GM19023 (cell line): ENCODE results near the gene TSPAN9.

Source experiments
- ATAC-seq: cut with Tn5 transposase; IDR thresholded peaks from one replicate; pipeline ENCODE4 v1.9.1; 2021; ENCODE audit warnings: mild to moderate bottlenecking, moderate library complexity; ENCODE audit not compliant: unreplicated experiment

The TSPAN9 gene

DNA sequence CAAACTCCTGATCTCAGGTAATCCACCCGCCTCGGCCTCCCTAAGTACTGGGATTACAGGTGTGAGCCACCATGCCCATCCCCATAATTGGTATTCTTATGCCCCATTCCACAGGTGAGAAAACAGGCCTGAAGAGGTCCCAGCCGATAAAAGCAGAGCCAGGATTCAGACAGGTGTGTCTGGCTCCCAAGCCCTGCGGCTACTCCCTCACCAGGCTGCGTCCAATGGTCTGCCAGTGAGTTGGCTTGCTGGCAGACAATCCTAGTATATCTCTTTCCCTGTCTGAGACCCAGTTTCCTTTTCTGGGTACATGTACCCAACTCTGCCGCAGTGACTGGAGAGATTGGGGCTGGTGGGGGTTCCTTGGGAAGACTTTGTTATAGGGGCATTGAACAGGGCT lies 1.9 kb upstream of the TSPAN9 start:
- no peak for ATAC-seq

DNA sequence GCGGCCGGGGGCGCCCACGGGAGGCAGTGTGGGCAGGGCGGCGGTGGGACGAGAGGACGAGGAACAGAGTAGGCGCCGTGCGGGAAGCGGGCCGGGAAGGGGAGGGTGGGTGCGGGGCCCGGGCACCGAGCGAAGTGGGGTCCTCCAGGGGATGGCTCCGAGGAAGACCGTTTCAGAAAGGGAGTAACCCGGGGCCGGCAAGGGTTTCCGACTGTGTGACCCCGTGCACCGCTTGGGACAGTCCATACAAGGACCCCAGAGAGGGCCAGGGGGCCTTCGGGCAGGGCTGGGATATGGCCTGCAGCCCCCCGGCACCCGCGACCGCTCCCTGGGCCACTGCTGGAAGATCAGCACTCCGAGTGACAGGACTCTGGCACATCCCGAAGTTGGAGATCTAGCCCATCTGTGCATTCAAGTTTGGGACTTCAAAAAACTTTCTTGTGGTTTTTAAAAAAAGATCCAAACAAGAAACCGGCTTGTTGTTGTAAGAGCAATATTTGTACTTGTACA lies 448 bp downstream of the TSPAN9 start:
- no peak for ATAC-seq

DNA sequence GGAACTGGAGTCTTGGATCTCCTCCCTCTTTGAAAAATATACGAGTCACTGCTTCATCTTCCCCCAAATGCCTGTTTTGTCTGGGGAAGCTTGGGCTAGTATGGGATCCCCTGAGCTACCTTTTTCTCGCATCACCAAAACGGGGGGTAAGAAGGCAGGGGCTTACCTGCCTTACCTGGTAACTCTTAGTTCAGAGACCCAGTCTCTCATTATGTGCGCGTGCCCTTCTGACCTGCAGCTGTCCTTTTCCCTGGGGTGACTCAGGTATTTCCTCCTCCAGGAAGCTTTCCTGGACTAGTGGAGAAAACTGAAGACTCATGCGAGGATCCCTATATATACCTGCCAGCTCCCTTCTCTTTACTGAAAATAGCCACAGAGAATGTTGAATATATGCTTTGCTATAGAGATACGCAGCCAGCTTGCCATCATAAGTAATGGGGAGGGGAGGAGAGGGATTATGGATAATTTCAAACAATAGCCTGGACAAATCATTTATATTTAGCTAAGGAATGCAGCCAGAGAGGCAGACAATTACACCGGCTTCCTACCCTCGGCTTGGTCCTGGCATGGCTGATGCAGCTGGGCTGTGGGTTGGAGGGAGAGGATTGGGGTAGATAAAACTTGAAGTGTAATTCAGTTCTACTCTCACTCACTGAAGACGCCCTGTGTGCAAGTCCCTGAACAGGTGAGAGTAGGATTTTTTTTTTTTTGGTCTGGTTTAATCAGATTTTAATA lies 1.1 kb downstream of the TSPAN9 start:
- no peak for ATAC-seq

DNA sequence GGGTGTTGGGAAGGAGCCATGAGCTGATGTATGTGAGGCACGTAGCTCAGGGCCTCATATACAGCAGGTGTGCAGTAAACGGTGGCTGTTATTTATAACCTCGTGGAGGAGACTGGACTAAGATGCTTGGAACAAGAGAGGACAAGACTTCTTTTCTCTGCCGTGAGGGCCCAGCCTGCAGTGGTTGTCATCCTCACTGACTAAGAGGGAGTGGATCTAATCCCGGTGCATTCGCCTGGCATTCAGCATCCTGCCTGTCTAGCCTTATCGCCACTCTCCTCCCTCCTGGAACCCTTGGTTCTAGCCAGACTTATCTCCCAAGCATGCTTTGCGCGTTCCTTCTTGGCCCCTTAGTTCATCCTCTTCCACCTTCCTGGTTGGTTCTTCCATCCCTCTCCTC lies 3.9 kb downstream of the TSPAN9 start:
- no peak for ATAC-seq

DNA sequence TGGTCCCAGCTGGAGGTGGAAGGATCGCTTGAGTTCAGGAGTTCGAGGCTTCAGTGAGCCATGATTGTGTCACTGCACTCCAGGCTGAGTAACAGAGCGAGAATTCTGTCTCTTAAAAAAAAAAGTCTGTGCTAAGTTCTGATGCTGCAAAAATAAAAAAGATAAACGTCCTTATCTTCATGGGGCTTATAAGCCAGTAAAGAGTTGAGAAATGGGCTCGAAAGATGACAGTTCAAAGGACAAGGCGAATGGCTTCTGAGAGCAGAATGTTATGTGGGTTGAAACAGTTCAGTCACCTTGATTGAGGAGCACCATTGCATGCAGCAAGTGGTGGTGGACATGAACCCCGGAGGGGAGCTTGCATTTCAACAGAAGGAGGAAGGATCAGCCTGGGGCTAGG lies 4.7 kb downstream of the TSPAN9 start:
- ATAC-seq = no peak

DNA sequence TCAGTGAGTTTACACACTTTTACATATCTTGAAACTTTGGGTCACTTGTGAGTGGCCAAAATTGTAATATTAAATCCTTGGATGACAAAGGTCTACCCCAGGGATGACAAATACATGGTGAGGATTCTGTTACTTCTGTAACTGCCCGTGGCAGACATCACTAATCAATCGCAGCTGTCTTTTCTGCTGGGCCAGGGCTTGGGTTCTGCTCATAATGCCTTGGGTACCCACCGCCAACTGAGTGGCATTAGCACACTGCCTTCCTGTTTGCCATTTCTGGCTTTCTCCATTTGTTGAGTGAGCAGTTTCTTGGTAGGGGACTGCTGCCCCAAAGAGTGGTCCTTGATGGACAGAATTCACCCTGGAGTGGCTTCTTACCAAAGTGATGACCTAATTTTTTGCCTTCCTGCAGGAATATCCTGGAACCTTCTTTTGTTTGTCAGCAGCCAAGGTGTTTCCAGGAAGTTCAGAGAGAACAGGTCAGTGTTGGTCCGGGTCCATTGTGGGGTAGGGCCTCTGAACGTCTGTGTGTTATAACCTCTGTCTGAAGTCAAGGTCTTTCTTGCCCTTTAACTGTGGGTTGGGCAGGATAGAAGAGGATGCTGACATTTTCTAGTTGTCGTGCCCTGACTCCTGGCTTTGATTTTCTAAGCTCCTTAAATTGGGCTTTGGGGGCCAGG lies 6.2 kb downstream of the TSPAN9 start:
- ATAC-seq = no peak

DNA sequence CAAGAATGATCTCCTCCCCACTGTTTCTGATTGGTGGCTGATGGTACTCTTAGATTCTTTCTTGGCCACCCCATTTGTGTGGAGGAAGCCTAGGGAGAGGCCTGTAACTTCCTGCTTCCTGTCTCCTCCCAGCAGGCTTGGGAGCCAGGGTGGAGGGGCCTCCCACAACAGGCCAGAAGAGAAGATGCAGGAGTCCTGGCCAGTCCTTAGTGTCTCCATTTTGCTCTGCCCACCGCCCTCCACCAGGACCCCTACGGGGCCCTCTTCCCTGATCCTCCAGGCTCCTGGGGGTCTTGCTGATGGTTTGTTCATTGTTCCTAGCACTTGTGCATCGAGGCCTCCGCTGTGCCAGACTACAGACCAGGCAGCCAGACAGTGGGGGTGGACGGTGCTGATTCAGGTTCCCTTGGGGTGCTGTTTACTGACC lies 6.8 kb downstream of the TSPAN9 start:
- no peak for ATAC-seq

DNA sequence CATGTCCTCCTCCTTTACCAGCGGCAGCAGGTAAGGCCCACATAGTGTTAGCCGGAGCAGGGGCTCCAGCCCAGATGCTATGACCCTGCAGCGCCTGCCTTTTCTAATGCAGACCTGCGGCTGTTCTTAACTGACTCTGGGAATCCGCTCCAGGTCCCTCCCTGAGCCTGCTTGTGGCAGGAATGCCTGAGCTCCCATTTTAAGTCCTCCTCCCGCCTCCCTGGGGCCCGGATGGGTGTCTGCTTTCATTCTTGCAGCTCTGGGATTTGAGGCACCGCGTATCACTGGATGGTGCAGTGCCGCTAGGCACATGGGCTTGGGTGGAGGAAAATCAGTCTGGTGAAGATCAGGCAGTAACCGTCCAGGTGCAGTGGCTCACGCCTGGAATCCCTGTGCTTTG lies 7.6 kb downstream of the TSPAN9 start:
- ATAC-seq = no peak

DNA sequence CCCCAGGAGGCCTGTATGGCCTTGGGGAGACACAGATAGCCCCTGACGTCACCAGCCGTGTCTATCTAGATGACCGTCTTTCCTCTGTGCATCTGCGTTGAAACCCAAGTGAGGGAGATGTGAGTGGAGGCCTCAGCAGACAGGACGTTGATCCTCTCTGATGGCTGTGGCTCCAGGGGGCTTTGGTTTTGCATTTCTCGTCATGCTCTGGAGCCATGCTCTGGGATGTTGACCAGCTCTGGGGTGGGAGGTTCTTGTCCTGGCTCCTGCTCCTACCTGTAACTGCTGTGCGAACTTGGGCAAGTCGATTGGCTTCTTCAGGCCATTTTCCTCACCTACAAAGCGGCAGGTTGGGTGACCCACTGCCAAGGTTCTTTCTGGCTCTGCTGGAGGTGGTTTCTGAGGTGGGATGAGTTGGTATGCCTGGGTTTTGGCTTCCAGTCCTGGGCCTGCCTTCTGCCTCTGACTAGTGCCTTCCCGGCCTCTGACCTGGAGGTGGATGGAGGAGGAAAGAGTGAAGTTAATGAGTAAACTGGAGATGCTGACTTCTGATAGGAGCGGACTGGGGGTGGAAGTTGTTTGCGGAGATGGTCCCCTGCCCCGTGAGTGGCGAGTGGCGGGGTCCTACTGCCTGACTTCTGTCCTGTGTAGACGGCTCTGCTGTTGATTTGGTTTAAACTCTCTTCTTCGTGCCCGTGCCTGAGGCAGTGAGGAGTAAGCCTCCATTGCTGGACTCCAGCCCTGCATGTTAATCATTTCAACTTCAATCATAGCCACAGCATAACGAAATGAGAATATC lies 8.4 kb downstream of the TSPAN9 start:
- no peak for ATAC-seq

DNA sequence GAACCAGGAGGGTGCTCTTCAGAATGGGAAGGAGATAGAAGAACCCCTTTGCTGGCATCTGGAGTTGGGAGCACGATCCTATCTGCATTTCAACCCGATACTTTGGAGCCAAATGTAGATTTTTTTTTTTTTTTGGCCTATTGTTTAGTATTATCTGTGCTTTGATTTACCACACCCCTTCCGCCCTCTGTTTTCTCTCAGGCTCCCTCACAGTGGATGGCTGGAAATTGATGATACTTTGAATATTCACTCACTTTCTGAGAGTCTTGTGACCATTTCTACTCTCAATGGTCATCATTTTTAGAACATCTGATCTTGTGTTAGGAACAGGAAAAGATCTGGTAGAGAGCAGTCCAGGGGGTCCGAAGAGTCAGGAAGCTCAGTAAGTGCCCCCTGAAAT lies 9.0 kb downstream of the TSPAN9 start:
- no peak for ATAC-seq

DNA sequence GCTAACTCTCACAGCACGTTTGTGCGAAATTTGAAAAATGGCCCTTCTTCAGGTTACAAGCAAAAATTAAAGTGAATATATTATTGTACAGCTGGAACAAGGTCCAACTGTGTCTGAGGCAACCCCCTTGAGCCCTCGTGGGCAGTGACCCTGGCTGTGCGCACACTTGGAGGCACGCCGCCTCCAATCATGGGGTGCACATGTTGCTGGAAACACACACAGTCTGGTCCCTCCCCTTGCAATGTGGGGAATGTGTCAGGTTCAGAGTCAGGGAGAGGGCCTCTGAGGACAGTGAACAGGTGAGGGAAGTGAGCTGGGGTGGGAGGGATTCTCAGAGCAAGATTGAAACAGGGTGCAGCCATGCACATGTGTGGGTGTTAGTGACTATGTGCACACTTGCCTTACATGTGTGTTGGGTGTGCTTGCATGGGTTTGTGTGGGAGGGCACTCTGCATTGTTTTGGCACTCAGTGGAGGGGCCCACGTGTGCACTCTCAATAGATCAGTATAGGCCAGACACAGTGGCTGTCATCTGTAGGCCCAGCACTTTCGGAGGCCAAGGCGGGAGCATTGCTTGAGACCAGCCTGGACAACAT lies 9.6 kb downstream of the TSPAN9 start:
- no peak for ATAC-seq

DNA sequence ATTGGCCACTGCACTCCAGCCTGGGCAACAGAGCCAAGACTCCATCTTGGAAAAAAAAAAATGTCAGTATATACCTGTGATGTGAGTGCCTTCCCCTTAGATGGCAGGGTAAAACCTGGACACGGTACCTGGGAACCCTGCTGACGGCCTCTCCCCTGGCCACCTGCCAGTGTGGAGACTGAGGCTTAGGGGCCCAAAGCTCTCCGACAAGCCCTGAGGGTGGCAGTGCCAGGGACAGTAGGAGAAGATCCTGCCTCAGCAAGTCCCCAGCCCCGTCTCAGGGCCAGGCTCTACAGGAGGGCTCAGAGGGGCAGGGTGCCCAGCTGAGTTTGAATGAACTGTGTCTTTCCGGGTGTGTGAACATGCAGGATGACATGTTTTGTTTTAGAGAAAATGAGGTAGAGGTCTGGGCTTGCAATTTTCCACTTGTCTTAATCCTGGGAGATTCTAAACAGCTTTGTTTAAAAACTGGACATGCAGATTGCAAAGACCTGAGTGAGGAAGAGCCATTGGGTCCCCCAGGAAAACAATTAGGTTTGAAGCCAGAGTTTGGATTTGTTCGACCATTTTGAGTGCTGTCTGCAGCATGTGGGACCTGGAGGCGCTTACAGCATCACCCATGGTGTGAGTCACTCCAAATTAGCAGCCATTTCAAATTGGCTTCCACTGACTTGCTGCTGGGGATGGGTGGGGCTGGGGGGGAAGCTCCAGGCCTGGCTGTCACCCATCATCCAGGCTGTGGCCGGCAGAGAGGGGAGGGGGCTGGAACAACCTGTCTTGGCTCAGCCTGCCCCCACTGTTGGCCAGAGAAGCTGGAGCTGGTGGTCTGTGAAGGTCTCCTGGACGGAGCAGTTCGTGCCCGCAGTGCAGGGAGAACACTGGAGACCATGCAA lies 10.8 kb downstream of the TSPAN9 start:
- no peak for ATAC-seq

DNA sequence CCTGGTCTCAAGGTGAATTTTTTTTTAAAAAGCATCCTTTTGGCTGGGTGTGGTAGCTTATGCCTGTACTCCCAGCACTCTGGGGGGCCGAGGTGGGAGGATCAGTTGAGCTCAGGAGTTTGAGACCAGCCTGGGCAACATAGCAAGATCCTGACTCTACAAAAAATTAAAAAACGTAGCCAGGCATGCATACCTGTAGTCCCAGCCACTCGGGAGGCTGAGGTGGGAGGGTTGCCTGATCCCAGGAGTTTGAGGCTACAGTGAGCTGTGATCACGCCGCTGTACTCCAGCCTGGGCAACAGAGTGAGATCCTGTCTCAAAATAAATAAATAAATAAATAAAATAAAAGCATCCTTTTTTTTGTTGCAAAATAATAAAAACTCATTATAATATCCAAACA lies 12.4 kb downstream of the TSPAN9 start:
- no peak for ATAC-seq

DNA sequence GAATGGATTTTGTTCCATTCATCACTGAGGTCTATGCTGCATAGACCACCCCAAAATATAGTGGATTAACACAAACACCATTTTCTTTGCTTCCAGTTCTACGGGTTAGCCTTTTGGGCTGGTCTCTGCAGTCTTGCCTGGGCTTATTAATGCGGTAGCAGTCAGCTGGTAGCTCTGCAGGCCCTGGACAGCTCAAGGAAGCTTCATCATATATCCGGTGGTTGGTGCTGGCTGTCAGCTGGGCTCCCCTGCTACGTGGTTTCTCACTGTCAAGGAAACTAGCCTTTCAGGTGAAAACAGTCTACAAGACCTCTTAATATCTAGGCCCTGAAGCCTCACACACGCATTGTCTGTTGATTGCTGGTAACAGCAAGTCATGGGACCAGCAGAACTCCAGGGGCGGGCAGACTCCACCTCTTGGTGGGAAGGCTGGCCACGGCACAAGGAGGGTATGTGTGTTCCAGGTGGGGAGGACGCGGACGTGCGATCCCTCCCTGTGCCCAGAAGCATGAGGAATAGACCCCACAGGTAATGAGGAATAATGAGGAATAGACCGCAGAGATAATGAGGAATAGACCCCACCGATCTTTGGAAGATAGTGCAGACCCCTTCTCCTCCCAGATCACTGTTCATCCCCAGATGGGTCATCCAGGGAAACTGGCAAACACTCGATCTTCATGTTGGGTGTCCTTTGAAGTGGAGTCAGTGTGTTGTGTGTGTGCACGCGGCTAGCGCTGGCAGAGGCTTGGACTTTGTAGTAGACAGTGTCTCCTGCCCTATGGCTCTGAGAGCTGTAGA lies 13.3 kb downstream of the TSPAN9 start:
- ATAC-seq = no peak

DNA sequence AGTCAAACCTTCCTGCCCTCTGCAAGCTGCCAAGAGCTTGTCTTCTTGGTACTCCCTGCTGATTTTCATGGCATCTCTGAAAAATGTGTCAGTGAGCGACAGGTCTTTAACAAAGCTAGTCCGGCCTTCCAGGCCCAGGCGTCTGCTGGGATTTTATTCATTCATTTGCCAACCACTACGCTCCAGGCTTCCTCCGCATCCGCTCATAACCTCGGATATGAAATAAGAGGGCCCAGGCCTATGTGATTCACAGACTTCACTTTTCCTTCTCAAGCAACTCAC lies 13.8 kb downstream of the TSPAN9 start:
- ATAC-seq = no peak

DNA sequence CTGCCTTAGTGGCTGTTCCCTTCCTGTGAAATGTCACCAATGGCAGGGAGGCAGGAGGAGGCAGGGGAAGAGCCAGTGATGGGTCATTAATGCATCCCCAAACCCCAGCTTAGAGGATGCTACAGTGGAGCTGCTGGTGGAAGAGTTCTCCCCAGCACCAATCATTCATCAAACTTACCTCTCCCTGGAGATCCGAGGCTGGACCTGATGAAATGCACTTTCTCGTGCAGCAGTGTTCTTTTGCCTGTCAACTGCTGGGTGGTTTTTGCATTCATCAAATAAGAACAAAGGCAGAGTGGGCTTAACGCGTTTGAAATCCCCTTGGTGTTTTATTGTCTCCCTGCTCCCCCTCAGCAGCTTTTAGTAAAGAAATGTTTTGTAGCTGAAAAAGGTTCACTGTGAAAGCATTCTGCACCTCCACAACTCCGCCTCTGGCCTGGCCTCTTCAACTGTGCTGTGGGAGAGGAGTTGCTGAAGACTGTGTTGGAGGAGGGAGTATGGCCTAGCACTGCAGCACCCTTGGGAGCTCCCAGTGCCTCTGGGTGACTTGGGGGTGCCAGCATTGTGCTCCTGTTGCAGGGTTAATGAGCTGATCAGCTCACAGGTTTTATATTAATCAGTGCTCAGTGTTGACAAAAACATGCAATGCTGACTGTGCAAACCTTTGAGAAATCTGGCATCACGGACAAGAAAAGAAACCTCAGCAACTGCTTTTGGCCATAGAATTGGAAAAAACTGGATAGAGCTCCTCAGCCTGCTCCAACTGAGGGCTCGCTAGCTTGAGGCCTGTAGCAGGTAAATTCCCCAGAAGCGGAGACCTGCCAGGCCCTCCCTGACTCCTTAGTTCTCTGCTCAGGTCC lies 14.4 kb downstream of the TSPAN9 start:
- ATAC-seq = no peak

DNA sequence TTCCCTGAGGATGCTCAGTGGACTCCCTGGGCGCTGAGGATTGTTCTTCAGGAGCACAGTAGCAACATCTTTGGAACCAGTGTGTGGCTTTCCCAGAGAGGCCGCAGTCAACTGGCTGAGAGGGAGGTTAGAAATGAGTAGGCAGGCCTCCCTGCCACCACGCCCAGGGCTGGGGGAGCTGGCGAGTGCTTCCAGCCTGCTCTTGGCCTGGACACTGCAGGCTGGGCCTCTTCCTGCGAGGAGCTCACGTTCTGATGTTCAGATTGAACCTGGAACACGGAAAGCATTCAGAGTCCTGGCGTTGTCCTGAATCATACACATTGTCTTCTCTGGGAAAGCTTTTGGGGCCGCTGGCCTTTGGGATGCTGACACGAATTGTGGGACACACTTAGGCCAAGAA lies 15.6 kb downstream of the TSPAN9 start:
- ATAC-seq = no peak

DNA sequence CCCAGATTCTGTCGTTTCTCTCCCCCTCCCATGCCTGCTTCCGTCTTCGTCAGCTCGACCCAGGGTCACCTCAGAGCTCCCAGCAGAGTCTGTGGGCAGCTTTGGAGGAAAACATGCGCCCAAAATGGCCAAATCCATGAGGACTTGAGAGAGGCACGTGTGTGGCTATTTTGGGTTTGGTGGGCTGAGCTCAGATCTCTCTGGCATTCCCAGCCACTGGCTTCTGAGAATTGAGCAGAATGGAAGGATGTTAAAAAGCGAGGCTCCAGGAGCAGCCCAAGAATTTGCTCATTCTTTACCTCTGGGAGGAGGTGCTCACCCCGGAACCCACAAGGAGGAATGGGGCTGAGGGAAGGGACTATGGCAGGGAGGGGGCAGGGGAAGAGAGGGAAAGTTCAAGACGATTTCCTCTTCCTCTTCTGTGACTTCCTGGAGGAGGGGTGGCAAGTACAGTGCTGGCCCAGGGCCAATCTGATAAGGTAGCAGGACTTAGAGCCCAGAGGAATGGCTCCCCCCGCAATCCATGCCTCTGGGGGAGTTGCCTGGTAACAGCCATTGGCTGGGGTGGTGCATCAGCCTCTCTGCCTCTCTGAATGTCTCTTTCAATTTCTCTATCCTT lies 20.1 kb downstream of the TSPAN9 start:
- ATAC-seq = no peak
